ENCODE results near the gene GOLGA8S. TPM values are rescaled to one million over a fixed set of nuclear protein-coding genes. Genes with fewer than 3 reads are reported as not detected.
"Not testable (repeated sequence)": the region's sequence is repeated elsewhere in the genome, so short reads cannot be mapped to it uniquely, and the experiment has no call there.

Gene GOLGA8S
- total RNA-seq, 6 experiments from 2014 or later, result 0.18 to 0.37 (median 0.22) TPM; not detected in 1

- intact Hi-C loops (cut with DNase I), result no loop called here
- Histone ChIP-seq H3K4me1 (no peaks in the 10 kb centered on the region), H3K9me3 (no peaks in the 10 kb centered on the region), H3K4me3 (no peak overlapping the region), H3K27ac (no peak overlapping the region), H3K36me3 (no peaks in the 10 kb centered on the region), H3K27me3 (no peaks in the 10 kb centered on the region)
- no peak for TF ChIP-seq POLR2A (IDR thresholded peaks at IDR 0.05)
- TF ChIP-seq CTCF (IDR thresholded peaks at IDR 0.05), result no peak
- DNase-seq (no peak), ATAC-seq (no peak)
- WGBS (ENCODE audit: insufficient coverage, low coverage, low lambda C conversion rate, missing lambda C conversion rate), result 77% methylated on average over 15 of the region's 15 CpGs
These were observed 17.7 kb downstream of the GOLGA8S start for GRCh38 chr15:23372284-23372683.

GRCh38 chr15:23372891-23373600 is 18.5 kb downstream of the GOLGA8S start:
- DNase-seq; H3K4me1 ChIP-seq; intact Hi-C loops (cut with DNase I); ATAC-seq; H3K27ac ChIP-seq; H3K9me3 ChIP-seq; H3K27me3 ChIP-seq; H3K4me3 ChIP-seq; H3K36me3 ChIP-seq: not testable (repeated sequence)
- 90% methylated on average over 25 of the region's 40 CpGs for WGBS (ENCODE audit: insufficient coverage, low coverage, low lambda C conversion rate, missing lambda C conversion rate)

- intact Hi-C loops (cut with DNase I); ATAC-seq; H3K36me3 ChIP-seq; H3K4me1 ChIP-seq; H3K9me3 ChIP-seq; DNase-seq; H3K27me3 ChIP-seq; H3K4me3 ChIP-seq; H3K27ac ChIP-seq: not testable (repeated sequence)
- 85% methylated on average over 9 of the region's 11 CpGs for WGBS (ENCODE audit: insufficient coverage, low coverage, low lambda C conversion rate, missing lambda C conversion rate)
These were observed 19.7 kb downstream of the GOLGA8S start for GRCh38 chr15:23374226-23374625.

- WGBS (ENCODE audit: insufficient coverage, low coverage, low lambda C conversion rate, missing lambda C conversion rate), result 85% methylated on average over 8 of the region's 13 CpGs
- H3K36me3 ChIP-seq; H3K27me3 ChIP-seq; H3K4me1 ChIP-seq; DNase-seq; H3K27ac ChIP-seq; H3K9me3 ChIP-seq; H3K4me3 ChIP-seq; intact Hi-C loops (cut with DNase I); ATAC-seq: not testable (repeated sequence)
These were observed 24.4 kb downstream of the GOLGA8S start for GRCh38 chr15:23378946-23379345.

GRCh38 chr15:23380700-23381099 is 26.2 kb downstream of the GOLGA8S start:
- 34% methylated on average over 2 of the region's 4 CpGs for WGBS (ENCODE audit: insufficient coverage, low coverage, low lambda C conversion rate, missing lambda C conversion rate)
- H3K36me3 ChIP-seq; H3K27ac ChIP-seq; intact Hi-C loops (cut with DNase I); H3K9me3 ChIP-seq; ATAC-seq; DNase-seq; H3K4me3 ChIP-seq; H3K4me1 ChIP-seq; H3K27me3 ChIP-seq: not testable (repeated sequence)

GRCh38 chr15:23381192-23381591 is 26.6 kb downstream of the GOLGA8S start:
- H3K36me3 ChIP-seq; DNase-seq; intact Hi-C loops (cut with DNase I); H3K4me1 ChIP-seq; H3K9me3 ChIP-seq; ATAC-seq; H3K27me3 ChIP-seq; H3K27ac ChIP-seq; H3K4me3 ChIP-seq: not testable (repeated sequence)
- 32% methylated on average over 7 of the region's 7 CpGs for WGBS (ENCODE audit: insufficient coverage, low coverage, low lambda C conversion rate, missing lambda C conversion rate)

- Histone ChIP-seq H3K4me1 (no peaks in the 10 kb centered on the region), H3K27me3 (no peaks in the 10 kb centered on the region), H3K36me3 (no peaks in the 10 kb centered on the region), H3K27ac (no peak overlapping the region), H3K4me3 (no peak overlapping the region), H3K9me3 (no peaks in the 10 kb centered on the region)
- intact Hi-C loops (cut with DNase I), result no loop called here
- ATAC-seq (no peak), DNase-seq (no peak)
- TF ChIP-seq CTCF (IDR thresholded peaks at IDR 0.05) (no peak), POLR2A (IDR thresholded peaks at IDR 0.05) (no peak)
These were observed 29.8 kb downstream of the GOLGA8S start for GRCh38 chr15:23384371-23384770.
